Parathyroid adenoma (tissue), 2 donors: ENCODE results near the gene LAD1.

ENCODE experiments used
- H2AFZ ChIP-seq: fragments of 300-600 bp; sonication (generic); one replicate; pipeline ENCODE4 v1.7.0; 2017; ENCODE audit warnings: antibody characterized with exemption, mild to moderate bottlenecking
- H3K27ac ChIP-seq: fragments of 300-600 bp; sonication (generic); one replicate; pipeline ENCODE4 v1.7.0; 2017
- H3K27me3 ChIP-seq: fragments of 300-600 bp; sonication (generic); one replicate; pipeline ENCODE4 v1.7.0; 2017; ENCODE audit warnings: low read length; ENCODE audit not compliant: control insufficient read depth, insufficient read depth
- H3K36me3 ChIP-seq: fragments of 300-600 bp; sonication (generic); one replicate; pipeline ENCODE4 v1.7.0; 2017; ENCODE audit warnings: low read length; ENCODE audit not compliant: control insufficient read depth, insufficient read depth
- H3K4me1 ChIP-seq: fragments of 300-600 bp; sonication (generic); one replicate; pipeline ENCODE4 v1.7.0; 2017; ENCODE audit warnings: control low read depth
- H3K4me2 ChIP-seq: fragments of 300-600 bp; sonication (generic); one replicate; pipeline ENCODE4 v1.7.0; 2017; ENCODE audit warnings: low read length
- H3K4me3 ChIP-seq: fragments of 300-600 bp; sonication (generic); one replicate; pipeline ENCODE4 v1.7.0; 2017; ENCODE audit warnings: low read depth, low read length
- H3K79me2 ChIP-seq: fragments of 300-600 bp; sonication (generic); one replicate; pipeline ENCODE4 v1.7.0; 2017; ENCODE audit warnings: control low read depth
- H3K9ac ChIP-seq: fragments of 300-600 bp; sonication (generic); one replicate; pipeline ENCODE4 v1.7.0; 2017; ENCODE audit warnings: mild to moderate bottlenecking
- H3K9me3 ChIP-seq: fragments of 300-600 bp; sonication (generic); one replicate; pipeline ENCODE4 v1.7.0; 2017; ENCODE audit warnings: low read length; ENCODE audit not compliant: control insufficient read depth
- CTCF ChIP-seq: fragments of 300-600 bp; sonication (generic); IDR thresholded peaks from one replicate; pipeline ENCODE4 v1.7.0; 2017; ENCODE audit warnings: antibody characterized with exemption, mild to moderate bottlenecking
- donor health status: primary hyperparathyroidism.

Gene LAD1

GRCh38 chr1:201376107-201376463, 23.0 kb downstream of the LAD1 start:
- Histone ChIP-seq H3K27me3 (no peaks in the 10 kb centered on the region), H3K36me3 (no peaks in the 10 kb centered on the region), H3K9me3 (no peaks in the 10 kb centered on the region), H3K4me3 (no peak overlapping the region), H3K4me1 (no peaks in the 10 kb centered on the region), H3K9ac (no peak overlapping the region), H3K79me2 (no peaks in the 10 kb centered on the region), H3K4me2 (no peak overlapping the region), H3K27ac (no peak overlapping the region), H2AFZ (no peak overlapping the region)
- TF ChIP-seq CTCF, result no peak

GRCh38 chr1:201375169-201375568, 24.0 kb downstream of the LAD1 start:
- Histone ChIP-seq H3K9ac (no peak overlapping the region), H3K4me3 (no peak overlapping the region), H3K36me3 (no peaks in the 10 kb centered on the region), H3K27me3 (no peaks in the 10 kb centered on the region), H2AFZ (no peak overlapping the region), H3K79me2 (no peaks in the 10 kb centered on the region), H3K9me3 (no peaks in the 10 kb centered on the region), H3K4me1 (no peaks in the 10 kb centered on the region), H3K27ac (no peak overlapping the region), H3K4me2 (no peak overlapping the region)
- TF ChIP-seq CTCF, result no peak

- Histone ChIP-seq H3K9me3 (no peaks in the 10 kb centered on the region), H3K4me3 (no peak overlapping the region), H3K4me1 (no peaks in the 10 kb centered on the region), H2AFZ (no peak overlapping the region), H3K79me2 (no peaks in the 10 kb centered on the region), H3K27me3 (no peaks in the 10 kb centered on the region), H3K36me3 (no peaks in the 10 kb centered on the region), H3K9ac (no peak overlapping the region), H3K27ac (no peak overlapping the region), H3K4me2 (no peak overlapping the region)
- no peak for TF ChIP-seq CTCF
Measured at GRCh38 chr1:201374364-201374763, 24.8 kb downstream of the LAD1 start.

- no peaks in the 10 kb centered on the region for H3K36me3 ChIP-seq
- no peaks in the 10 kb centered on the region for H3K27me3 ChIP-seq
- no peaks in the 10 kb centered on the region for H3K9me3 ChIP-seq
- no peaks in the 10 kb centered on the region for H3K79me2 ChIP-seq
- H3K4me1 ChIP-seq, result no peaks in the 10 kb centered on the region
- no peak for TF ChIP-seq CTCF
- H3K9ac ChIP-seq, result no peak overlapping the region
- no peak overlapping the region for H3K4me3 ChIP-seq
- H3K4me2 ChIP-seq, result no peak overlapping the region
- no peak overlapping the region for H3K27ac ChIP-seq
- H2AFZ ChIP-seq, result no peak overlapping the region
Measured at GRCh38 chr1:201371792-201372191, 27.3 kb downstream of the LAD1 start.

GRCh38 chr1:201371276-201371675, 27.8 kb downstream of the LAD1 start:
- Histone ChIP-seq H2AFZ (no peak overlapping the region), H3K79me2 (no peaks in the 10 kb centered on the region), H3K36me3 (no peaks in the 10 kb centered on the region), H3K9me3 (no peaks in the 10 kb centered on the region), H3K4me3 (no peak overlapping the region), H3K4me1 (no peaks in the 10 kb centered on the region), H3K27me3 (no peaks in the 10 kb centered on the region), H3K9ac (no peak overlapping the region), H3K27ac (no peak overlapping the region), H3K4me2 (no peak overlapping the region)
- TF ChIP-seq CTCF, result no peak
